A549 (cell line): ENCODE measurements around the gene HCAR1.

ENCODE experiments used
- CBX2 ChIP-seq: fragments of 200-600 bp; sonication (generic); IDR thresholded peaks from 2 replicates; pipeline ENCODE4 v1.6.1; 2016; ENCODE audit warnings: low read depth, mild to moderate bottlenecking, borderline replicate concordance
- TF ChIP-seq, protein P1 (sequence below): fragments of >200 bp; sonication (Bioruptor Twin); formaldehyde crosslinking; IDR thresholded peaks from 3 replicates; pipeline ENCODE4 v1.5.1; 2016

DNA sequence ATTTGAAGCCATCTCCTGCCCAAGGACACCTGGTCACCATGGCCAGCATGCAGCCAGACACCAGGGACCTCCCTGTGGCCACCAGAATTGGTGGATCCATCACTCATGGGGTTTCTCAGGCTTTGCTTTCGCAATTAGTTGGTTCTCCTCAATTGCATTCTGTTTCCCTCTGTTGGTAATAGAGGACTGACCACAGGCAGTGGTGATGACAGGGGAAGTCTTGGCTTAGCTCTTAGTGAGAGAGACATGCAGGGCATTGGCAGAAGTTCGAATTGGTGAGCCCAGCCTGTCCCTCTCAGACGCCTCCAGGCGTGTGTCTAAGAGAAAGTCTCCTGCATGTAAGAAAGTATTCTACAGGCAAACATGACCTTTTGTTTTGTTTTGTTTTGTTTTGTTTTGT, 48.8 kb downstream of the HCAR1 start:
- TF ChIP-seq, protein P1, sequence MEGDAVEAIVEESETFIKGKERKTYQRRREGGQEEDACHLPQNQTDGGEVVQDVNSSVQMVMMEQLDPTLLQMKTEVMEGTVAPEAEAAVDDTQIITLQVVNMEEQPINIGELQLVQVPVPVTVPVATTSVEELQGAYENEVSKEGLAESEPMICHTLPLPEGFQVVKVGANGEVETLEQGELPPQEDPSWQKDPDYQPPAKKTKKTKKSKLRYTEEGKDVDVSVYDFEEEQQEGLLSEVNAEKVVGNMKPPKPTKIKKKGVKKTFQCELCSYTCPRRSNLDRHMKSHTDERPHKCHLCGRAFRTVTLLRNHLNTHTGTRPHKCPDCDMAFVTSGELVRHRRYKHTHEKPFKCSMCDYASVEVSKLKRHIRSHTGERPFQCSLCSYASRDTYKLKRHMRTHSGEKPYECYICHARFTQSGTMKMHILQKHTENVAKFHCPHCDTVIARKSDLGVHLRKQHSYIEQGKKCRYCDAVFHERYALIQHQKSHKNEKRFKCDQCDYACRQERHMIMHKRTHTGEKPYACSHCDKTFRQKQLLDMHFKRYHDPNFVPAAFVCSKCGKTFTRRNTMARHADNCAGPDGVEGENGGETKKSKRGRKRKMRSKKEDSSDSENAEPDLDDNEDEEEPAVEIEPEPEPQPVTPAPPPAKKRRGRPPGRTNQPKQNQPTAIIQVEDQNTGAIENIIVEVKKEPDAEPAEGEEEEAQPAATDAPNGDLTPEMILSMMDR, result no peak
- TF ChIP-seq CBX2, result no peak
